IPS-11a (cell line): Measurements from ENCODE around the gene CAMKK1.

Experiments
- H3K4me3 ChIP-seq: one replicate; pipeline ENCODE4 v1.5.1; 2013; ENCODE audit warnings: low read depth, low read length, control low read depth

The CAMKK1 gene

GRCh38 chr17:3918372-3919122 is 25.7 kb upstream of the CAMKK1 start:
- no peak overlapping the region for H3K4me3 ChIP-seq

DNA sequence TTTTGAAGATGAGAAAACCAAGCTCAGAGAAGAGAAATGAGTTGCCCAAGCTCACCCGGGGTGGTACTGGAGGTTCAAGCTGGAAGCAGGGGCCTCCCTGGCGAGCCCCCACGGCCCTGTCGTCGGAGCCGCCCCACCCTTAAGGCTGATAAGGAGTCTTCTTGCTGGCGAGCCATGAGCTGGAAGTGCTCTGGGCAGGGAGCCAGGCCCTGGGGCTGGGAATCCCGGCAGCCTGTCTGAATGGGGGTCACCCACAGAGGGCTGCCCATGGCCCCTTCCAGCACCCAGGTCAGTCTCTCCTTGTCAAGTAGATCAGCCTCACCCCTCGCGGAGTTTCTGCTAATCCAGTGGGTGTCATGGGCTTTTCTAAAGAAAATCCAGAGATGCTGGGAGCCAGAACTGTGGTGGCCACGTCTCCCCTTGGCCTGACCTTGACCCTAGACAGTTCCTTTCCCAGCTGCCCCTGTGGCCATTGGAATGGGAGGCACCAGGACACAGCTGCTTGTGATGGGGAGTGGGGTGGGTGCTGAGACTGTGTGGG is 24.6 kb upstream of the CAMKK1 start:
- H3K4me3 ChIP-seq, result no peak overlapping the region

- H3K4me3 ChIP-seq, result no peak overlapping the region
Measured at GRCh38 chr17:3916825-3917224, 24.0 kb upstream of the CAMKK1 start.

DNA sequence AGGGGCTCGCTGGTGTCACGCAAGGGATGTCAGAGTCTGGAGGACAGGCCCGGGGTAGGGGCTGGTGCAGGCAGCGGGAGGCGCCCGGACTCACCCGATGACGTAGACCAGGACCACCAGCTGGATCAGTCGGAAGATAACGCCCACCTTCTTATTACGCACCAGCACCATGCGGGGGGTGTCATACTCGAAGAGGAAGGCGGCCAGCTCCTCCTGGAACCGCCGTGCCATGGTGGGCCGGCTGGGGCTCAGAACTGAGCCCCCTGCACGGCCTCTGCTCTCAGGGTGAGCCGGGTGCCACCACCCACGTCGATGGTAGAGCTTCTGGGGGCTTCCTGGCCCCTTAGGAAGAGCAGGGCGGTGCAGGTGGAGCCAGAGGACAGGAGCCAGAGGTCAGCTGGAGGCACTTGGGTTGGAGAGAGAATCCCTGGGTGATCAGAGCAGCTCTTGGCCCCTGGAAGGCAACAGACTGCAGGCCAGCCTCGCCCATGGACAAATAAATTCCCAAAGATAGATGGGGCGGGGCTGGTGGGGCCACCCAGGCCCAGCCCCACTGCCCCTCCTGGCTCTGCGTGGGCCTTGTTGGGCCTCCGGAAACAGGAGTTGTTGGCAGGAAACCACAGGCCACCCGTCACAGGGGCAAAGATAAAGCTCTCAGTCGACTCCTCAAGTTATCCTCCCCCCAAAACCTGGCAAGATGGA is 23.3 kb upstream of the CAMKK1 start, which contains the start of gene P2RX1:
TSS of gene P2RX1 (minus strand) at position 471 of the 702 bp plus-strand sequence. CDS start at position 231, 240 bp downstream.
- no peak within 1 kb of the TSS for H3K4me3 ChIP-seq

GRCh38 chr17:3915581-3915994 is 22.7 kb upstream of the CAMKK1 start:
- no peak overlapping the region for H3K4me3 ChIP-seq

DNA sequence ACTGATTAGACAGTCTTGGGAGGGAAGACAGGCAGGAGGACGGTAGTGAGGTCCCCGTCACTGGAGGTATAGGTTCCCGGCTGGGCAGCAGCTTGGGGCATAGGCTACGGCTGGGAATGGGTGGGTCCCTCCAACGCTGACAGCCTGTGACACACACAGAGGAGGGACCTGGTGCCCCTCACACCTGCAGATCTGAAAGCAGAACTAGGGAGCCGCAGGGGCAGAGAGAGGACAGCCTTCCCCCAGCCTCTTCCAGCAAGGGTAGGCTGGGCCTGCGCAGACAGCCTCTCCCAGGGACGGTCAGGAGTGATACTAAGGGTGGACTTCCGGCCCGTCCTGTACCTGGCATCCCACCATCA is 21.4 kb upstream of the CAMKK1 start:
- no peak overlapping the region for H3K4me3 ChIP-seq

GRCh38 chr17:3913531-3914311 is 20.9 kb upstream of the CAMKK1 start:
- H3K4me3 ChIP-seq, result no peak overlapping the region

DNA sequence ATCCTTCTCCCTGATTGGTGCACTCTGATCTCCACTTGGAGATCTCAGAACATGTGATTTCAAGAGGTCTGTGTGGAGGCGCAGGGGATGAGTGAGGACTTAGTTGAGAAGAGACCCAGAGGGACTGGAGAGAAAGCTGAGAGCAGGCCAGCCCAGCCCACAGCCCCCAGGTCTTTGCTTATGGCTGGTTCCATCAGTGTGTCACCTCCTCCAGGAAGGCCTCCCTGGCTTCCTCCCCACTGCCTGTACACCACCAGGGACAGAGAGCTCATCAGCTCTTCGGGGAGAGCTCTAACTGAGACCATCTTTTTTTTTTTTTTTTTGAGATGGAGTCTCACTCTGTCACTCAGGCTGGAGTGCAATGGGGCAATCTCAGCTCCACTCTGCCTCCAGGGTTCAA is 20.0 kb upstream of the CAMKK1 start:
- no peak overlapping the region for H3K4me3 ChIP-seq

- no peak overlapping the region for H3K4me3 ChIP-seq
Measured at GRCh38 chr17:3911271-3912053, 18.6 kb upstream of the CAMKK1 start.

DNA sequence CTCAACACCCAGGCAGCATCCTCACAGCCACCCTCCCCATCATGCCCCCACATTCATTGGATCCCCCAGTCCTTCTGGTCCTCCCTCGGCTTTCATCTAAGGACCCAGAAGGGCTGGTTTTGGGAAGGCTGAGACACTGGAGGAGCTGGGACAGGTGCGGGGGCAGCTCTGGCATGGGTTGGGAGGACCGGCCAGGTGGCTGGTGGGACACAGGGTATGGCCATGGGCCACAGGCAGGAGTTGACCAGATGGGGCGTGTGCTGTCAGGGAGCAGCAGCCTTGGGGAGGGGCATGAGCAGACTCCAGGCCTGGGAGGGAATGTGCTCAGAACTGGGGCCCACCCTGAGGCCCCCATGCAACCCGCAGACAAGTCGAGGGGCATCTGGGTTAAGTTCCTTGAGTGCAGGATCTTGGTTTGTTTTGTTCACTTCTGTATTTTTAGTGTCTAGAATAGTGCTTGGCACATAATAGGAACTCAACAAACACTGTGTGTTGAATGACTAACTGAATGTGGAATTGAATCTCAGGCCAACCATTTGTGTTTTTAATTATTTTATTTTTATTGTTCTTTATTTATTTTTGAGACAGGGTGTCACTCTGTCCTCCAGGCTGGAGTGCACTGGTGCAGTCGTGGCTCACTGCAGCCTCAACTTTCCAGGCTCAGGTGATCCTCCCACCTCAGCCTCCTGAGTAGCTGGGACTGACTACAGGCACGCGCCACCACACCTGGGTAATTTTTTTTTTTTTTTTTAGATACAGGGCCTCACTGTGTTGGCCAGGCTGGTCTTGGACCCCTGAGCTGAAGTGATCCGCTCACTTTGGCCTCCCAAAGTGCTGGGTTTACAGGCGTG is 17.8 kb upstream of the CAMKK1 start:
- H3K4me3 ChIP-seq, result no peak overlapping the region

DNA sequence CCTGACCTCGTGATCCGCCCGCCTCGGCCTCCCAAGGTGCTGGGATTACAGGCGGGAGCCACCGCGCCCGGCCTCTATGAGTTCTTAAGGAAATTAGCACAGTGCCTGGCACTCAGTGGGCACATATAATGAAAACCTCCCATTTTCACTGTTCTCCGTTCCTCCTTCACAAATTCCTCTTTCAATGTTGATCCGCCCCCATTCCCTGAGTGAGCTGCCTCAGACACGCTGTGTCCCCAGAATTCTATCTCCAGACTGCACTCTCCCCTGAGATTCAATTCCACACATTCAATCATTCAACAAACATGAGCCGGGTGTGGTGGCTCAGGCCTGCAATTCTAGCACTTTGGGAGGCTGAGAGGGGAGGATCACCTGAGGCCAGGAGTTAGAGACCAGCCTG is 16.4 kb upstream of the CAMKK1 start:
- no peak overlapping the region for H3K4me3 ChIP-seq

GRCh38 chr17:3907483-3908216 is 14.8 kb upstream of the CAMKK1 start:
- no peak overlapping the region for H3K4me3 ChIP-seq

DNA sequence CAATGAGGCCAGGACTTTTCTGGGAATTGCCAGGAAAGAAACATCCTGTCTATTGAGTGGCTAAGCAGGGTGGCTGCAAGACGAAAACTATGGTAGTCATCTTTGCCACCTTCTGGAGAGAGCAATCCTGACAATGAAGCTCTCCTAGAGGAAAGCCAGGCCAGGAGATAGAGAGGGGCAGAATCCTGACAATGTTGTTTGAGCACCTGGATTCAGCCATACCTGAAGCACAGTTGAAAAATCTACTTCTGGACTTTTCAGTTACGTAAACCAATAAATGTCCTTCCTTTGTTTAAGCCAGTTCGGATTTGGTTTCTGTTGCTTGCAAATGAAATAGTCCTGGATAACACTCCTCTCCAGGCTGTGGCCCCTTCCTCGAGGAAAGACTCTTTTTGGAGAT is 14.0 kb upstream of the CAMKK1 start:
- H3K4me3 ChIP-seq, result no peak overlapping the region

- no peak overlapping the region for H3K4me3 ChIP-seq
Measured at GRCh38 chr17:3905017-3905520, 12.2 kb upstream of the CAMKK1 start.

- no peak overlapping the region for H3K4me3 ChIP-seq
Measured at GRCh38 chr17:3904501-3904900, 11.6 kb upstream of the CAMKK1 start.

DNA sequence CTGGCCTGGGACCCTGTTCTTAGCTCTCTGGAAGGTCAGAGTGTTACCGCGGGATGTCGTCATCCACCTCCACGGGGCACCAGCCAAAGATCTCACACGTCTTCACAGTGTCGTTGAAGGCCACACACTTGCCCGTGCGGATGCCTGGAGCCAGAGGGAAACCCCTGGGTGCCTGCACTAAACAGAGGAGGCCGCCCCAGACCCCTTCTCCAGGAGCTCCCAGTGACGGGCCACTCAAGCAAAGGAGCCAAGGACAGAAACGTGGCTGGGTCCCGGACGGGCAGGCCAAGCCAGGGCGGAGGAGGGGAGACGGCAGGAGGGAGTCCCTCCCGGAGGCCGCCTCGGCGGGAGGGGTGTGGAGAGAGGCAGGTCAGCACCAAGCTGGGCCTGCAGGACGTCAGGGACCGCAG is 11.0 kb upstream of the CAMKK1 start:
- no peak overlapping the region for H3K4me3 ChIP-seq

- no peak overlapping the region for H3K4me3 ChIP-seq
Measured at GRCh38 chr17:3903051-3903825, 10.4 kb upstream of the CAMKK1 start.

GRCh38 chr17:3900646-3901045 is 7.8 kb upstream of the CAMKK1 start:
- H3K4me3 ChIP-seq, result no peak overlapping the region
